SU-DHL-6 (cell line): Measurements from ENCODE around the gene C9orf78.

Experiments used
- H2AFZ ChIP-seq: fragments of 200-600 bp; sonication (generic); 2 replicates; pipeline ENCODE4 v1.6.1; 2014; ENCODE audit warnings: low read depth, mild to moderate bottlenecking, moderate library complexity, mixed read lengths, antibody characterized with exemption, low read length; ENCODE audit not compliant: severe bottlenecking
- H3F3A ChIP-seq: fragments of 200-600 bp; shearing (Covaris generic); 2 replicates; pipeline ENCODE4 v1.6.0; 2016; ENCODE audit warnings: antibody characterized with exemption, mild to moderate bottlenecking; ENCODE audit not compliant: insufficient read depth
- H3K27ac ChIP-seq: fragments of 200-600 bp; sonication (generic); 2 replicates; pipeline ENCODE4 v1.5.1; 2016; ENCODE audit warnings: low read depth, mild to moderate bottlenecking, low read length, moderate library complexity, mixed read lengths
- H3K27me3 ChIP-seq: fragments of 200-600 bp; sonication (generic), shearing (Covaris generic); 2 replicates; pipeline ENCODE4 v1.6.0; 2014; ENCODE audit warnings: mild to moderate bottlenecking, low read length
- H3K36me3 ChIP-seq: fragments of 200-600 bp; sonication (generic); 2 replicates; pipeline ENCODE4 v1.6.1; 2014; ENCODE audit warnings: mild to moderate bottlenecking, low read length, mixed read lengths
- H3K4me2 ChIP-seq: fragments of 300-600, 200-600 bp; shearing (Covaris generic), sonication (generic); 2 replicates; pipeline ENCODE4 v1.6.0; 2014; ENCODE audit warnings: low read length, low read depth, mild to moderate bottlenecking; ENCODE audit not compliant: poor library complexity, severe bottlenecking
- H3K4me3 ChIP-seq: fragments of 200-600 bp; sonication (generic); 2 replicates; pipeline ENCODE4 v1.5.1; 2014; ENCODE audit warnings: antibody characterized with exemption, low read length, mild to moderate bottlenecking, mixed read lengths; ENCODE audit not compliant: insufficient read depth, poor library complexity, severe bottlenecking
- H3K79me2 ChIP-seq: fragments of 200-600 bp; sonication (generic); 2 replicates; pipeline ENCODE4 v1.6.1; 2014; ENCODE audit warnings: mild to moderate bottlenecking, low read length, moderate library complexity; ENCODE audit not compliant: insufficient read depth
- H3K9ac ChIP-seq: fragments of 200-600 bp; sonication (generic); 2 replicates; pipeline ENCODE4 v1.7.0; 2014; ENCODE audit warnings: mild to moderate bottlenecking, low read length
- H3K9me2 ChIP-seq: fragments of 200-600 bp; sonication (generic); replicated peaks from 2 replicates; pipeline ENCODE4 v1.6.1; 2014; ENCODE audit warnings: low read length; ENCODE audit not compliant: insufficient read depth
- H3K9me3 ChIP-seq: fragments of 200-600 bp; sonication (generic); 2 replicates; pipeline ENCODE4 v1.6.1; 2014; ENCODE audit warnings: low read length, mixed read lengths; ENCODE audit not compliant: insufficient read depth
- H4K20me1 ChIP-seq: fragments of 200-600 bp; sonication (generic); 2 replicates; pipeline ENCODE4 v1.6.1; 2014; ENCODE audit warnings: low read depth, mild to moderate bottlenecking, antibody characterized with exemption, low read length, moderate library complexity, mixed read lengths
- EZH2phosphoT487 ChIP-seq: fragments of 200-600 bp; sonication (generic), shearing (Covaris generic); conservative IDR thresholded peaks from 2 replicates; pipeline ENCODE4 v1.6.1; 2018; ENCODE audit warnings: mild to moderate bottlenecking, antibody characterized with exemption, low read length, moderate library complexity, mixed read lengths
- TF ChIP-seq, protein P1 (sequence below): fragments of 200-600 bp; sonication (generic); IDR thresholded peaks from one replicate; pipeline ENCODE4 v1.5.1; 2017; ENCODE audit warnings: antibody characterized with exemption, mild to moderate bottlenecking, low read length, moderate library complexity; ENCODE audit not compliant: insufficient read depth, poor library complexity, severe bottlenecking

C9orf78 gene

GRCh38 chr9:129816501-129817435 lies 18.3 kb downstream of the C9orf78 start:
- no peak overlapping the region for H3K9ac ChIP-seq
- no peak overlapping the region for H3K27ac ChIP-seq
- H4K20me1 ChIP-seq, result no peaks in the 10 kb centered on the region
- peaks cover 6% of the 10 kb centered on the region; the same call in 1 of the 2 replicates for H3K36me3 ChIP-seq
- no peaks in the 10 kb centered on the region for H3K9me3 ChIP-seq
- 0 out of 2 replicates have a peak, but pooled peaks cover 3% of the 10 kb centered on the region for H3K79me2 ChIP-seq
- no peak overlapping the region for H2AFZ ChIP-seq
- no peaks in the 10 kb centered on the region for H3K27me3 ChIP-seq
- H3K9me2 ChIP-seq, result no peaks in the 10 kb centered on the region
- H3K4me3 ChIP-seq, result no peak overlapping the region
- TF ChIP-seq EZH2phosphoT487, result no peak
- TF ChIP-seq, protein P1, sequence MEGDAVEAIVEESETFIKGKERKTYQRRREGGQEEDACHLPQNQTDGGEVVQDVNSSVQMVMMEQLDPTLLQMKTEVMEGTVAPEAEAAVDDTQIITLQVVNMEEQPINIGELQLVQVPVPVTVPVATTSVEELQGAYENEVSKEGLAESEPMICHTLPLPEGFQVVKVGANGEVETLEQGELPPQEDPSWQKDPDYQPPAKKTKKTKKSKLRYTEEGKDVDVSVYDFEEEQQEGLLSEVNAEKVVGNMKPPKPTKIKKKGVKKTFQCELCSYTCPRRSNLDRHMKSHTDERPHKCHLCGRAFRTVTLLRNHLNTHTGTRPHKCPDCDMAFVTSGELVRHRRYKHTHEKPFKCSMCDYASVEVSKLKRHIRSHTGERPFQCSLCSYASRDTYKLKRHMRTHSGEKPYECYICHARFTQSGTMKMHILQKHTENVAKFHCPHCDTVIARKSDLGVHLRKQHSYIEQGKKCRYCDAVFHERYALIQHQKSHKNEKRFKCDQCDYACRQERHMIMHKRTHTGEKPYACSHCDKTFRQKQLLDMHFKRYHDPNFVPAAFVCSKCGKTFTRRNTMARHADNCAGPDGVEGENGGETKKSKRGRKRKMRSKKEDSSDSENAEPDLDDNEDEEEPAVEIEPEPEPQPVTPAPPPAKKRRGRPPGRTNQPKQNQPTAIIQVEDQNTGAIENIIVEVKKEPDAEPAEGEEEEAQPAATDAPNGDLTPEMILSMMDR, result no peak
- no peaks in the 10 kb centered on the region; the same call in 1 of the 2 replicates for H3F3A ChIP-seq
- H3K4me2 ChIP-seq, result no peak overlapping the region

DNA sequence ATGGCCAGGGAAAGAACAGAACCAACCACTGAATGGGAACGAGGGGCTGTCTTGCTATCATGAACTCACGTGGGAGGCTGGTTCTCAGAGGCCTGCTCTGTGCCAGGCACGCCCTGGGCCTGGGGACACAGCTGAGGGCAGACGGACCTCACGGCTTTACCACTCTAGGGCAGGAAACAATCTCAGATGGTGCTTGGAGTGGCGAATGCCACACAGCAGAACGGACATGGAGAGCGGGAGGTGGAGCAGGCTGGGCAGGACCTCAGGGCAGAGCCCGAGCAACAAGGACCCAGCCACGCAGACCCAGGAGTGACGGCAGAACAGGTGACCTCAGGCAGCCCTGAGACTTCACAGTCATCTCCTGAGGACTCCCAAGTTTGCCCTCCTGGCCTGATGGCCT lies 19.8 kb downstream of the C9orf78 start:
- no peak overlapping the region for H2AFZ ChIP-seq
- no peaks in the 10 kb centered on the region for H4K20me1 ChIP-seq
- no peaks in the 10 kb centered on the region; the same call in 1 of the 2 replicates for H3F3A ChIP-seq
- no peaks in the 10 kb centered on the region for H3K9me2 ChIP-seq
- H3K27me3 ChIP-seq, result no peaks in the 10 kb centered on the region
- H3K27ac ChIP-seq, result no peak overlapping the region
- no peak for TF ChIP-seq EZH2phosphoT487
- TF ChIP-seq, protein P1, result no peak
- H3K4me3 ChIP-seq, result no peak overlapping the region
- H3K4me2 ChIP-seq, result no peak overlapping the region
- no peaks in the 10 kb centered on the region for H3K9me3 ChIP-seq
- H3K79me2 ChIP-seq, result 0 out of 2 replicates have a peak, but pooled peaks cover under 1% of the 10 kb centered on the region
- peaks cover 6% of the 10 kb centered on the region; the same call in 1 of the 2 replicates for H3K36me3 ChIP-seq
- H3K9ac ChIP-seq, result no peak overlapping the region

- no peaks in the 10 kb centered on the region; the same call in 1 of the 2 replicates for H3F3A ChIP-seq
- H3K4me3 ChIP-seq, result no peak overlapping the region
- H4K20me1 ChIP-seq, result no peaks in the 10 kb centered on the region
- H3K79me2 ChIP-seq, result no peaks in the 10 kb centered on the region
- no peak overlapping the region for H2AFZ ChIP-seq
- TF ChIP-seq, protein P1, result no peak
- no peak for TF ChIP-seq EZH2phosphoT487
- H3K9ac ChIP-seq, result no peak overlapping the region
- peaks cover 6% of the 10 kb centered on the region; the same call in 1 of the 2 replicates for H3K36me3 ChIP-seq
- H3K4me2 ChIP-seq, result no peak overlapping the region
- no peak overlapping the region for H3K27ac ChIP-seq
- no peaks in the 10 kb centered on the region for H3K9me3 ChIP-seq
- no peaks in the 10 kb centered on the region for H3K27me3 ChIP-seq
- no peaks in the 10 kb centered on the region for H3K9me2 ChIP-seq
These were observed 20.4 kb downstream of the C9orf78 start for GRCh38 chr9:129814432-129815223.
